ENCODE data around the gene NAV1.

Gene NAV1

DNA sequence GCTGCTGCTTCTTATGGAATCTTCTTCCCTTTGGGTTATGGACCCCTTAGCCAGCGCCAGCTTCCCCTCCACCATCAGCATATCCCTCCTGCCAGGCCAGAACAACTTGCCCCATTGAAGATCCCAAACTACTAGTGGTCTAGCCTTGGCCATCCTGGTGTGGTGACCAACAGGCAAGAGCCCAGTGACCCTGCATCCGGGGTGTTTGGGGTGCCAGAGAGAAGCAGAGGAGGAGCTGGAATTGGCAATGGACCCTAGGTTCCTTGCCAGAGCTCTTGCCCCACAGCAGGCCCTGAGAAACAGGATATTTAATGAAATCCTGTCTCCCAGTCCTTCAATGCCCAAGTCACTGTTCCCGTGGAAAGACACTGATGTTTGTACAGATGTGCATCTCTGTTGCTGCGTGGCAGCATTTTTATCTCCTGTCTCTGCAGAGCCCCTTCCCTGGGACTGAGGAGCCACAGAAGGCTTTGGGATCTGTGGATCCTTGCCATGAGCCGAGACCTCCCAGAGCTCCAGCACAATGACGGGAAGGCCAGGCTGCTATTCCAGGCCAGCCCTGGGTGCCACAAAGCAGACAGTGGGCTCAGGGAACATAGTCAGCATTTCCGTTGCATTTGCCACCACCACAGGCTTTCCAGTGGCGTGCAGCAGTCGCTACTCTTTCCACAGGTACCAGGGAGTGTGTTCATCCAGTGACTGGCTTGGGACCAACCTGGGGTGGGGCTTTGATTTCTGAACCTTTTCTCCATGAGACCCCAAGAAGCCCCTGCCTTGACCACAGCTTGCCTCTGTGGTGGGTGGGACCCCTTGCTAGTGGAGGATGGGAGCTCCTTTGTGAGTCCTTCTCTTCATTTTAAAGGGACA is 21.6 kb downstream of the NAV1 start:
- TF ChIP-seq TAF1 (IDR thresholded peaks at IDR 0.05; ENCODE audit: low read depth, low read length): no peak
- no peak for TF ChIP-seq POLR2AphosphoS5 (IDR thresholded peaks at IDR 0.05; ENCODE audit: low read depth, low read length)
- TF ChIP-seq POLR2A (IDR thresholded peaks at IDR 0.05; ENCODE audit: low read depth, low read length): no peak
- no peak for TF ChIP-seq PAX5 (IDR thresholded peaks at IDR 0.05; ENCODE audit: insufficient read depth, low read length, severe bottlenecking)
- TF ChIP-seq SPI1 (IDR thresholded peaks at IDR 0.05; ENCODE audit: low read depth, low read length): no peak
- TF ChIP-seq POU2F2 (IDR thresholded peaks at IDR 0.05; ENCODE audit: low read depth, low read length): no peak
- DNase-seq (ENCODE audit: insufficient read length, low spot score) (no peak), FAIRE-seq (no peak)

DNA sequence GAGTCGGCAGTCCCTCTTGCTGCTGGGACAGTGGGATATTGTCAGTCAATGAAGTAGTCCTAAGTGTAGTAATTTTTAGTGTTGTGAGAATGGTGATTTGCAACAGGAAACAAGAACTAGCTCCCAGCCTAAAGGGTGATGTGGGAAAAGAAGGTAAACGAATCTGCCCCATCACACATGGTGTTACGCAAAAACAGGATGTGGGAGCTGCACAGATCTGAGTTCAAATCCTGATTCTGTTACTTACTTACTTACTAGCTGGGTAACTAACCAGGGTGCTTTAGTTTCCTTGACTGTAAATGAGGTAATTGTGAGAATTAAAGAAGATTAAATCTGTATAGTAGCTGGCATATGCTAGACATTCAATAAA is 22.3 kb downstream of the NAV1 start:
- TF ChIP-seq SPI1 (IDR thresholded peaks at IDR 0.05; ENCODE audit: low read depth, low read length): 0 out of 2 replicates have a peak, but pooled peaks have one; percentile 8
- TF ChIP-seq POLR2AphosphoS5 (IDR thresholded peaks at IDR 0.05; ENCODE audit: low read depth, low read length): no peak
- FAIRE-seq: no peak
- DNase-seq (ENCODE audit: insufficient read length, low spot score): no peak

DNA sequence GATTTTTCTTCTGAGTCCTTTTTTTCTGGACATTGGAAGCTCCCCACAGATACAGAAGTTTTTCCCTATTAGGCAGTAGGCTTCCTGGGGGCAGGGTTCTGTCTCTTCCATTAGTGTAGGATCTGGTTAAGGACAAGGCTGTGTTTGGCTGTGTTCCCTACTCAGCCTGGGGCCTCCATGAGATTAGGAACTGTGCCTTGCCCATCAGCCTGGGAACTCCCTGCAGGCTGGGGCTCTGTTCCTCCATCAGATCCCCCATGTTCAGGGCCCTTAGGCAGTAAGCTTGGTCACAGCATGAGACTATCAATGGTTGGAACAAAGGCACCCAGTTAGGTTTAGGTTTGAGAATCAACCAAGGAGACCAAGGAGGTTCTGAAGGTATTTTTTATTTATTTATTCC is 22.7 kb downstream of the NAV1 start:
- DNase-seq (ENCODE audit: insufficient read length, low spot score): no peak
- TF ChIP-seq POLR2A (IDR thresholded peaks at IDR 0.05; ENCODE audit: low read depth, low read length): no peak
- FAIRE-seq: no peak

DNA sequence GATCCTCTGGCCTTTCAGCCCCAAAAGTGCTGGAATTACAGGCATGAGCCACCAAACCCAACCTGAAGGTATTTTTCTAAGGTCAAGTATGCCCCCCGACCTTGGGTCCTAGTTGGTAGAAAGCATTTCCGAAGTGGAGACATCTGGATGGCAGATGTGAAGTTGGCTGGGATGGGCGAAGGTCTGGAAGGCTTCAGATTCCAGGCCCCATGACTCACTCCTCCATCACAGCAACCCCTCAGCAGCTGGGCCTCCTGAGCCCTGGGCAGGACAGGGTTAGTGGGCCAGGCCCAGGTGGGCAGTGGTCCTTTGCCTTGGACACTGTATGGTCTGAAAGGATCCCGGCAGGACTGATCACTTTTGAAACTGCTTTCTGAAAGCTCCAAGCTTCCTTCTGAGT is 23.3 kb downstream of the NAV1 start:
- TF ChIP-seq TAF1 (IDR thresholded peaks at IDR 0.05; ENCODE audit: low read depth, low read length) (no peak), POU2F2 (IDR thresholded peaks at IDR 0.05; ENCODE audit: low read depth, low read length) (no peak), SPI1 (IDR thresholded peaks at IDR 0.05; ENCODE audit: low read depth, low read length) (no peak), POLR2A (IDR thresholded peaks at IDR 0.05; ENCODE audit: low read depth, low read length) (no peak), POLR2AphosphoS5 (IDR thresholded peaks at IDR 0.05; ENCODE audit: low read depth, low read length) (no peak), PAX5 (IDR thresholded peaks at IDR 0.05; ENCODE audit: insufficient read depth, low read length, severe bottlenecking) (no peak)
- FAIRE-seq (no peak), DNase-seq (ENCODE audit: insufficient read length, low spot score) (no peak)

DNA sequence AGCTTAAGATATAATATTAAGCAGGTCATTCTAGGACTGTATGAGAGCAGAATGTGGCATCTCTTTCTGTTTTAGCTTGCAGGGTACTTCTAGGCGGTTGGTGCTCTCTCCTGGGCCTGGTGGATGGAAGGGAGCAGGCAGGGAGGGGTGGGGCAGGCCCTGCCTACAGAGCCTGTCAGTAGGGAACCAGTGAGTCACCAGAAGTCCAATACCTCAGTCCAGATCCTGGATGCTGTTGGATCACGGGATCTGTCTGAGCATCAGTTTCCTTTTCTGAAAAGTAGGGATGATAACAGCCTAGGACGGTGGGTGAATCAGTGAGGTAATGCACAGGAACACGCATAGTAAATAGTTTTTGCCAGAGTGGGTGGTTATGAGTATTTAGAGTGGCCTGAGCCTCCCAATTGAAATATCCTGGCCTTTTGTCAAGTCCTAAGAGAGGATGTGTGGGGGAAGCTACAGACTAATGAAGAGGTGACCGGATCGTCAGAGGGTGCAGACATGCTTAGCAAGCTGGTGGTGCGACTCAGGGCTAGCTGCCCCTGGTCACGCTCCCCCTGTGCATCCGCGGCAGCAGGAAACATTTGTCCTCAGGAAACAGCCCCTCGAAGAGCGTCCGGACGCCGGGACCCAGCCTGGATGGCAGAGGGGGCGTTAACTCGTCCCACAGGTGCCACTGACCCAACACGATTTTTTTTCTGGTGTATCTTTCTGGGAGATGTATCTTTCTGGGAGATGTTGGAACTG is 23.9 kb downstream of the NAV1 start:
- FAIRE-seq: no peak
- DNase-seq (ENCODE audit: insufficient read length, low spot score): no peak
- TF ChIP-seq POLR2A (IDR thresholded peaks at IDR 0.05; ENCODE audit: low read depth, low read length) (no peak), POLR2AphosphoS5 (IDR thresholded peaks at IDR 0.05; ENCODE audit: low read depth, low read length) (no peak), TAF1 (IDR thresholded peaks at IDR 0.05; ENCODE audit: low read depth, low read length) (no peak), POU2F2 (IDR thresholded peaks at IDR 0.05; ENCODE audit: low read depth, low read length) (no peak), PAX5 (IDR thresholded peaks at IDR 0.05; ENCODE audit: insufficient read depth, low read length, severe bottlenecking) (no peak)

DNA sequence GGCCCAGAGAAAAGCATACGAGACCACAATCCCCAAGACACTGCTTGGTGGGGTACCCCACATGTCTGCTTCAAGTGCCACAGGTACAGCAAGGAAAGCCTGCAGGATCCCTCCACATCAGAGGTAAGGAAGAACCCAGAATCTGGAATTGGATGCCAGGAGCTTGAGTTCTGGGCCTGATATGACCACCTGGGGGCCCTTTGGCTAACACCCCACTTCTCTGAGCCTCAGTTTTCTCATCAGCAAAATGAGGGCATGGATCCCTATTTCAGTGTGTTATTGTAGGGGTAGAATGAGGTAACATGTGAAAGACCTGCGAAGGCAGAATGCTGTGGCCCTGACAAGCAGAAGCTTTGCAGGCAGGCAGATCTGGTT is 24.5 kb downstream of the NAV1 start:
- TF ChIP-seq POU2F2 (IDR thresholded peaks at IDR 0.05; ENCODE audit: low read depth, low read length) (no peak), PAX5 (IDR thresholded peaks at IDR 0.05; ENCODE audit: insufficient read depth, low read length, severe bottlenecking) (no peak), POLR2A (IDR thresholded peaks at IDR 0.05; ENCODE audit: low read depth, low read length) (no peak), POLR2AphosphoS5 (IDR thresholded peaks at IDR 0.05; ENCODE audit: low read depth, low read length) (no peak), TAF1 (IDR thresholded peaks at IDR 0.05; ENCODE audit: low read depth, low read length) (no peak), SPI1 (IDR thresholded peaks at IDR 0.05; ENCODE audit: low read depth, low read length) (no peak)
- FAIRE-seq (no peak), DNase-seq (ENCODE audit: insufficient read length, low spot score) (no peak)

DNA sequence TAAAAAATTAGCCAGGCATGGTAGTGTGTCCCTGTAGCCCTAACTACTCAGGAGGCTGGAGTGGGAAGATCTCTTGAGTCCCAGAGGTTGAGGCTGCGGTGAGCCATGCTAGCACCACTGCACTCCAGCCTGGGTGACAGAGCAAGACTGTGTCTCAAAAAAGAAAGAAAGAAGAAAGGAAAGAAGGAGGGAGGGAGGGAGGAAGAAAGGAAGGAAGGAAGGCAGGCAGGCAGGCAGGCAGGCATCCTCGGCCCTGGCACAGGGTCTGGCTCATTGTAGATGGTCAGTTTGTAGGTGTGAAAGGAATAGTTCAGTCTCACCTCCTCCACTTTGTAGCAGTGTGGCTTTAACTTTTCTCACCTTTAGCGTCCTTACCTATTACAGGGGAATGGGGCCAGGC is 25.0 kb downstream of the NAV1 start:
- DNase-seq (ENCODE audit: insufficient read length, low spot score) (no peak), FAIRE-seq (no peak)
- TF ChIP-seq TAF1 (IDR thresholded peaks at IDR 0.05; ENCODE audit: low read depth, low read length) (no peak), POLR2A (IDR thresholded peaks at IDR 0.05; ENCODE audit: low read depth, low read length) (no peak), POU2F2 (IDR thresholded peaks at IDR 0.05; ENCODE audit: low read depth, low read length) (no peak), SPI1 (IDR thresholded peaks at IDR 0.05; ENCODE audit: low read depth, low read length) (no peak), PAX5 (IDR thresholded peaks at IDR 0.05; ENCODE audit: insufficient read depth, low read length, severe bottlenecking) (no peak), POLR2AphosphoS5 (IDR thresholded peaks at IDR 0.05; ENCODE audit: low read depth, low read length) (no peak)

DNA sequence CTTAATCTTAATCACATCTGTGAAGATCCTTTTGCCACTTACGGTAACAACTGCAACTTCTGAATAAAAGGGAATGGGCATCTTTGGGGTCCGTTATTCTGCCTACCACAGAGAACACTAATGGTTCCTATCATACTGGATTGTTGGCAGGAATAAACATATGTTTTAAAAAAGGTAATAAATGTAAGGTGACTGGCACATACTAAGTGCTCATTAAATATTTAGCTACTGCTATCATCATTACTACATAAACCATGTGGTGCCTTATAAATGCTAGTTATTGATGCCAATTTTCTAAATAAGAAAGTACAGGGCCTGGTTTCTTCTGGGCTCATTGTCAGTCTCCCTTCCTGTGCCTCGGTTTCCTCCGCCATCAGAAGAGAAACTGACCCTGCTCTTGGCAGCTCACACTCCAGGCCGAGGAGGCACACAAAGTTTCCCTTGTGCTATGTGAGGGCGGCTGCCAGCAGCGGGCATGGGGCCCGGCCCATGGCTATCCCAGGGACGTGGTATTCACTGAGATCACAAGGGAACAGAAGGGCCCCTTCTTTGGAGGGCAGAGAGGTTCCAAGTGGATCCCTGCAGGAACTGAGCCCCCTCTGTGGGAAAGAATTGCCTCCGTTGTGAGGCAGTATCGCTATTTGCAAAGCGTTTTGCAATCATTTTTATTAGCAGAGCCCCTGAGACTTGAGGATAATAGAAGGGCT is 26.2 kb downstream of the NAV1 start:
- FAIRE-seq (no peak), DNase-seq (ENCODE audit: insufficient read length, low spot score) (no peak)
- TF ChIP-seq POU2F2 (IDR thresholded peaks at IDR 0.05; ENCODE audit: low read depth, low read length) (no peak), TAF1 (IDR thresholded peaks at IDR 0.05; ENCODE audit: low read depth, low read length) (no peak), POLR2A (IDR thresholded peaks at IDR 0.05; ENCODE audit: low read depth, low read length) (no peak), POLR2AphosphoS5 (IDR thresholded peaks at IDR 0.05; ENCODE audit: low read depth, low read length) (no peak), SPI1 (IDR thresholded peaks at IDR 0.05; ENCODE audit: low read depth, low read length) (no peak), PAX5 (IDR thresholded peaks at IDR 0.05; ENCODE audit: insufficient read depth, low read length, severe bottlenecking) (no peak)

DNA sequence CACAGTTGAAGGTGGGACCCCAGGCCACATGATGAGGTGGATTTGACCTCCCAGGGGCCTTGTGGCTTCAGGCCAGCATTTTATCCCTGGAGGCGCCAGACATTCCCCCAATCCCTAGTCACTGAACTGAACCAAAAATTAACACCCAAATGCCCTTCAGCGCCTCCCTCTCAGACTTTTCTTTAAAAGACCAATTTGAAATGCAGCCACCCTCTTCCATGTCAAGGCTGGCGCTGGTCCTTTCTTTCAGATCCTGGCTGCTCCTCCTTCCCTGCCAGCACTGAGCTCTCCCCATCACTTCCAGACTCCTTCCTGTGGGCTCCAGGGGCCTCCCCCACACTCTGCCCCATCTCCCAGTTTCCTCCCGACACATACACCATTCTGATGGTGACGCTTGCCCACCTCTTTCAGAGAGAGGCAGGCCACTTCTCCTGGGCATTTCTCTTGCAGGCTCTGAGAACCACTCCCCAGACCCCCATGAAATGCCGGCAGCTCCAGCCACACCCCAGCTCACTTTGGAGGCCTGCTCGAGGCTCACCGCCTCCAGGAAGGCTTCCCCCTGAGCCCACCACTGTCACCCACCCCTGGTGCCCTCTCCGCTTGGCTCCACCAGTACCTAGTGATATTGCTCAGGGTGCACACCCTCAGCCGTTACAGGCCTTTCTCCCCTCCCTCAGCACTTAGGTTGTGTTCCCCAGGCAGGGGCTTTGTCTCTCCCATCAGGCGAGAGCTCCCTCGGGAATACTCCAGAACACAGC is 27.0 kb downstream of the NAV1 start:
- DNase-seq (ENCODE audit: insufficient read length, low spot score) (no peak), FAIRE-seq (no peak)
- TF ChIP-seq PAX5 (IDR thresholded peaks at IDR 0.05; ENCODE audit: insufficient read depth, low read length, severe bottlenecking): no peak
- TF ChIP-seq SPI1 (IDR thresholded peaks at IDR 0.05; ENCODE audit: low read depth, low read length): no peak
- TF ChIP-seq POLR2AphosphoS5 (IDR thresholded peaks at IDR 0.05; ENCODE audit: low read depth, low read length): no peak
- TF ChIP-seq POLR2A (IDR thresholded peaks at IDR 0.05; ENCODE audit: low read depth, low read length): no peak

Data from GM12891 (cell line).